Osteocyte (in vitro differentiated cells): Measurements from ENCODE around the gene ANO2. TPM values are rescaled to one million over a fixed set of nuclear protein-coding genes. Genes with fewer than 3 reads are reported as not detected.
"Not testable (repeated sequence)": the region's sequence is repeated elsewhere in the genome, so short reads cannot be mapped to it uniquely, and the experiment has no call there.

Source experiments
- DNase-seq: peaks from one replicate; pipeline ENCODE4 v3.0.0; 2021; ENCODE audit warnings: mixed read lengths; ENCODE audit not compliant: unreplicated experiment; ENCODE audit errors: extremely low spot score
- H3K27ac Mint-ChIP-seq: one replicate; pipeline ENCODE4 v1.8.0; 2021; ENCODE audit warnings: mild to moderate bottlenecking, mixed read lengths; ENCODE audit not compliant: unreplicated experiment
- H3K27me3 Mint-ChIP-seq: one replicate; pipeline ENCODE4 v1.8.0; 2021; ENCODE audit warnings: mixed read lengths; ENCODE audit not compliant: unreplicated experiment
- H3K36me3 Mint-ChIP-seq: one replicate; pipeline ENCODE4 v1.8.0; 2021; ENCODE audit warnings: mixed read lengths; ENCODE audit not compliant: unreplicated experiment
- H3K4me1 Mint-ChIP-seq: one replicate; pipeline ENCODE4 v1.8.0; 2021; ENCODE audit warnings: mixed read lengths; ENCODE audit not compliant: unreplicated experiment
- H3K4me3 Mint-ChIP-seq: one replicate; pipeline ENCODE4 v1.8.0; 2021; ENCODE audit warnings: mild to moderate bottlenecking, moderate library complexity, mixed read lengths; ENCODE audit not compliant: unreplicated experiment
- H3K9me3 Mint-ChIP-seq: one replicate; pipeline ENCODE4 v1.8.0; 2021; ENCODE audit warnings: mixed read lengths; ENCODE audit not compliant: unreplicated experiment
- total RNA-seq: library from RNA; stranded (reverse); gene quantifications from 2 replicates; pipeline ENCODE4 v1.2.1, GENCODE V29; 2021
- TF ChIP-seq, protein P1 (sequence below): fragments of 200-600 bp; sonication (generic); IDR thresholded peaks from 2 replicates; pipeline ENCODE4 v1.5.0; 2021; ENCODE audit warnings: antibody characterized with exemption, mild to moderate bottlenecking, moderate library complexity

The ANO2 gene
- total RNA-seq, 1 donor from 2014 or later: 0.59 TPM

DNA sequence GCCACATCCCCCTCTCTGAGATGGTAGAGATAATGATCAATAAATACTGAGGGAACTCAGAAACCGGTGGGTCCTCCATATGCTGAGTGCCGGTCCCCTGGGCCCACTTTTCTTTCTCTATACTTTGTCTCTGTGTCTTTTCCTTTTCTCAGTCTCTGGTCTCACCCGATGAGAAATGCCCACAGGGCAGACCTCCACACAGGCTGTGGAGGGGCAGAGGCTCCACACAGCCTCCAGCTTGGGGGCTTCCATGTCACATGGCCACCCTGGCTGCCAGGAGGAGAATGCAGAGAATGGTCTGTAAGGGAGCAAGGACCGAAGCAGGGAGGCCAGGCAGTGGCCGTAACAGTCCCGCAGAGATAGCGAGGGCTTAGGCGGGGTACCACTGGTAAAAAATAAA, 407.3 kb downstream of the ANO2 start:
- Mint-ChIP-seq H3K36me3 (no peaks in the 10 kb centered on the region), H3K4me1 (no peaks in the 10 kb centered on the region), H3K9me3 (peaks cover 8% of the 10 kb centered on the region), H3K27me3 (peaks cover 17% of the 10 kb centered on the region), H3K27ac (no peak overlapping the region), H3K4me3 (no peak overlapping the region)
- TF ChIP-seq, protein P1, sequence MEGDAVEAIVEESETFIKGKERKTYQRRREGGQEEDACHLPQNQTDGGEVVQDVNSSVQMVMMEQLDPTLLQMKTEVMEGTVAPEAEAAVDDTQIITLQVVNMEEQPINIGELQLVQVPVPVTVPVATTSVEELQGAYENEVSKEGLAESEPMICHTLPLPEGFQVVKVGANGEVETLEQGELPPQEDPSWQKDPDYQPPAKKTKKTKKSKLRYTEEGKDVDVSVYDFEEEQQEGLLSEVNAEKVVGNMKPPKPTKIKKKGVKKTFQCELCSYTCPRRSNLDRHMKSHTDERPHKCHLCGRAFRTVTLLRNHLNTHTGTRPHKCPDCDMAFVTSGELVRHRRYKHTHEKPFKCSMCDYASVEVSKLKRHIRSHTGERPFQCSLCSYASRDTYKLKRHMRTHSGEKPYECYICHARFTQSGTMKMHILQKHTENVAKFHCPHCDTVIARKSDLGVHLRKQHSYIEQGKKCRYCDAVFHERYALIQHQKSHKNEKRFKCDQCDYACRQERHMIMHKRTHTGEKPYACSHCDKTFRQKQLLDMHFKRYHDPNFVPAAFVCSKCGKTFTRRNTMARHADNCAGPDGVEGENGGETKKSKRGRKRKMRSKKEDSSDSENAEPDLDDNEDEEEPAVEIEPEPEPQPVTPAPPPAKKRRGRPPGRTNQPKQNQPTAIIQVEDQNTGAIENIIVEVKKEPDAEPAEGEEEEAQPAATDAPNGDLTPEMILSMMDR: no peak
- DNase-seq: no peak

DNA sequence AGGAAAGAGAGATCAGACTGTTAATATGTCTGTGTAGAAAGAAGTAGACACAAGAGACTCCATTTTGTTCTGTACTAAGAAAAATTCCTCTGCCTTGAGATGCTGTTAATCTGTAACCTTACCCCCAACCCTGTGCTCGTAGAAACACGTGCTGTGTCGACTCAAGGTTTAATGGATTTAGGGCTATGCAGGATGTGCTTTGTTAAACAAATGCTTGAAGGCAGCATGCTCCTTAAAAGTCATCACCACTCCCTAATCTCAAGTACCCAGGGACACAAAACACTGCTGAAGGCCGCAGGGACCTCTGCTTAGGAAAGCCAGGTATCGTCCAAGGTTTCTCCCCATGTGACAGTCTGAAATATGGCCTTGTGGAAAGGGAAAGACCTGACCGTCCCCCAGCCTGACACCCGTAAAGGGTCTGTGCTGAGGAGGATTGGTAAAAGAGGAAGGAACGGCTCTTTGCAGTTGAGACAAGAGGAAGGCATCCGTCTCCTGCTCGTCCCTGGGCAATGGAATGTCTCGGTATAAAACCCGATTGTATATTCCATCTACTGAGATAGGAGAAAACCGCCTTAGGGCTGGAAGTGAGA, 407.9 kb downstream of the ANO2 start:
- not testable (repeated sequence) for H3K4me1 Mint-ChIP-seq, H3K4me3 Mint-ChIP-seq, H3K27ac Mint-ChIP-seq, DNase-seq, H3K9me3 Mint-ChIP-seq, H3K36me3 Mint-ChIP-seq
- peaks cover 18% of the 10 kb centered on the region for H3K27me3 Mint-ChIP-seq

DNA sequence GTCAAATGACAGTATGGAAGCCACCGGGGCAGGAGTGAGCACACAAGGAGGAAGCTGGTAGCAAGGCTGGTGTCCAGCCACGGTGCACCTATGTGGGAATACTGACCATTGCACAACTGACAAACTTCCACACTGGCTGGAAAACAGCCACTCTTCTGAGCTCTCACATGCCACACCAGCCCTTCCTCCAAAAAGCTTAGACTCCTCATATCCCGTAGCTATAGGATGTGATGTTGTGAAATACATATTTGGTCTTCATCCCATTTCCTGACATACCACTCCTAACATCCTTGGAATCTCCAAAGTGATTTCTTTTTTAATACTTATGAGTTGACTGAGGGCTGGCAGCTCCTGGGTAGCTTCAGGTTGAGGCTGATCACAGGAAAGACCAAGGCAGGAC, 409.5 kb downstream of the ANO2 start:
- TF ChIP-seq, protein P1: no peak
- H3K27ac Mint-ChIP-seq: no peak overlapping the region
- H3K4me1 Mint-ChIP-seq: no peaks in the 10 kb centered on the region

DNA sequence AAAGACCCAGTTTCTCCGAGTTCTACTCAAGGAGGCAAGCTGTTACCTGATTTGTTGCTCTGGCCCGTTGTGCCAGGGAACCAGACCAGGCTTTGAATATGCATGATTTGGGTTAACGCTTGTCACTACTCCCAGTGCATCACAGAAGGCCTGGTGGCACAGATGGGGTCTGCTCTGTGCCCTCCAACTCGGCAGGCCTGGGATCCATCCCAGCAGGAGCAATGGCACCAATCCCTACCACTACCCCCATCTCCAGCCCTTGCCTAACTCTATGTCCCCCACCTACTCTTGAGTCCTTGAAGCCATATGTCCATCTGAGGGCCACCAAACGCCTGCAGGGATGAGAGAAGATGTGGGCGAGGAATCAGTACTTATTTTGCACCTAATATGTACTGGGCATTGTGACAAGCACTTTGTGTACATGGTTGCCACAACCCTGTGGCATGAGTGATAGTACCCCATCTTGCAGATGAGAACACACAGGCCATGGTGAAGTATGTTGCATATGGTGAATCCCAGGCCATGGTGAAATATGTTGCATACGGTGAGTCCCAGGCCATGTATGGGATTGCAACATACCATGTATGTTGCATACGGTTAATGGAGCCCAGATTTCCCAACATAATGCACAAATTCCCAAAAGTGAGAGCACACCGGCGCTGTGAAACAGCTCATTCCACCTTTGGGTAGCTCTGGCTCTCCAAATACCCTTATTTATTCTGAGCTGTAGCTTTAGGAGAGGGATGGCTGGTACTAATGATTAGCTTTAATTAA, 410.4 kb downstream of the ANO2 start:
- peaks cover 25% of the 10 kb centered on the region for H3K27me3 Mint-ChIP-seq
- H3K36me3 Mint-ChIP-seq: no peaks in the 10 kb centered on the region
- H3K27ac Mint-ChIP-seq: no peak overlapping the region

More for the DNA sequence above, 409.5 kb downstream of the ANO2 start:
- no peak overlapping the region for H3K4me3 Mint-ChIP-seq
- H3K9me3 Mint-ChIP-seq: no peaks in the 10 kb centered on the region
- H3K27me3 Mint-ChIP-seq: peaks cover 25% of the 10 kb centered on the region
- H3K36me3 Mint-ChIP-seq: no peaks in the 10 kb centered on the region
- DNase-seq: no peak

DNA sequence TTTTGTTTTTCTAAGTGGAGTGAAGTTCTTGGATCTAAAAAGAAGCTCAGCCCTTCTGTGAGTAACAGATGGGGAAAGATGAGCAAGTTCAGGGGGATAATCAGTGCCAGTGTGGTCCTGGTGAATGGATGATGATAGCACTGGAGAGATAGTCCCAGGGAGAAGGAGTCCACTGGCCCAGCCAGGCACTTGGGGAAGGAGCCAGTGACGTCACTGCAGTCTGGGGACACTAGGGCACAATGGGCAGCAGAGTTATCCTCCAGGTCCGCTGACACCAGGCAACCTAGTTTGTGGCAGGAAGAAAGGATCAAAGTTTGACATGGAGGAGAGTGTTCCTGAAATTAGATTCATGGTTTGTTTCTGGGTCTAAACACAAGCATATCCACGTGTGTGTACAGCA, 411.7 kb downstream of the ANO2 start:
- Mint-ChIP-seq H3K36me3 (no peaks in the 10 kb centered on the region), H3K9me3 (no peaks in the 10 kb centered on the region), H3K27me3 (peaks cover 19% of the 10 kb centered on the region), H3K4me3 (no peak overlapping the region), H3K27ac (no peak overlapping the region), H3K4me1 (no peaks in the 10 kb centered on the region)
- DNase-seq: no peak
- TF ChIP-seq, protein P1: no peak

More for the DNA sequence above, 410.4 kb downstream of the ANO2 start:
- Mint-ChIP-seq H3K4me1 (no peaks in the 10 kb centered on the region), H3K9me3 (no peaks in the 10 kb centered on the region), H3K4me3 (no peak overlapping the region)
- TF ChIP-seq, protein P1: no peak
- DNase-seq: no peak
